ENCODE measurements around the gene DNAH10. TPM values are rescaled to one million over a fixed set of nuclear protein-coding genes. Genes with fewer than 3 reads are reported as not detected.

The DNAH10 gene
- total RNA-seq, 1 donor from 2014 or later = 1.2 TPM

DNA sequence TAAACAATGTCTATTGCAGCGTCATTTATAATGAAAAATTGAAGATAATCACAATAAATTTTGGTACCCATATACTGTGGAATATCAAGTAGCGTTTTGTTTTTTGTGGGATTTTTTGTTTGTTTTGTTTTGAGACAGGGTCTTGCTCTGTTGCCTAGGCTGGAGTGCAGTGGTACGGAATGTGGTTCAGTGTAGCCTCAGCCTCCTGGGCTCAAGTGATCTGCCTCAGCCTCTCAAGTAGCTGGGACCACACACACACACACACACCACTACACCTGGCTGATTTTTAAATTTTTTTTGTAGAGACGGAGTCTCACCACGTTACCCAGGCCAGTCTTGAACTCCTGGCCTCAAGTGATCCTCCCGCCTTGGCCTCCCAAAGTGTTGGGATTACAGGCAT, 217.5 kb downstream of the DNAH10 start:
- TF ChIP-seq, protein P1, sequence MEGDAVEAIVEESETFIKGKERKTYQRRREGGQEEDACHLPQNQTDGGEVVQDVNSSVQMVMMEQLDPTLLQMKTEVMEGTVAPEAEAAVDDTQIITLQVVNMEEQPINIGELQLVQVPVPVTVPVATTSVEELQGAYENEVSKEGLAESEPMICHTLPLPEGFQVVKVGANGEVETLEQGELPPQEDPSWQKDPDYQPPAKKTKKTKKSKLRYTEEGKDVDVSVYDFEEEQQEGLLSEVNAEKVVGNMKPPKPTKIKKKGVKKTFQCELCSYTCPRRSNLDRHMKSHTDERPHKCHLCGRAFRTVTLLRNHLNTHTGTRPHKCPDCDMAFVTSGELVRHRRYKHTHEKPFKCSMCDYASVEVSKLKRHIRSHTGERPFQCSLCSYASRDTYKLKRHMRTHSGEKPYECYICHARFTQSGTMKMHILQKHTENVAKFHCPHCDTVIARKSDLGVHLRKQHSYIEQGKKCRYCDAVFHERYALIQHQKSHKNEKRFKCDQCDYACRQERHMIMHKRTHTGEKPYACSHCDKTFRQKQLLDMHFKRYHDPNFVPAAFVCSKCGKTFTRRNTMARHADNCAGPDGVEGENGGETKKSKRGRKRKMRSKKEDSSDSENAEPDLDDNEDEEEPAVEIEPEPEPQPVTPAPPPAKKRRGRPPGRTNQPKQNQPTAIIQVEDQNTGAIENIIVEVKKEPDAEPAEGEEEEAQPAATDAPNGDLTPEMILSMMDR (IDR thresholded peaks at IDR 0.05) = no peak
- H3K4me3 Mint-ChIP-seq (ENCODE audit: unreplicated experiment) = no peak overlapping the region
- H3K9me3 Mint-ChIP-seq (ENCODE audit: low read depth) = no peaks in the 10 kb centered on the region
- H3K4me1 Mint-ChIP-seq (ENCODE audit: low read depth) = peaks cover 23% of the 10 kb centered on the region
- no peak overlapping the region for H3K27ac Mint-ChIP-seq (ENCODE audit: unreplicated experiment)
- H3K36me3 Mint-ChIP-seq (ENCODE audit: low read depth) = peaks cover 8% of the 10 kb centered on the region
- H3K27me3 Mint-ChIP-seq (ENCODE audit: low read depth) = no peaks in the 10 kb centered on the region
- no peak for DNase-seq (ENCODE audit: low spot score)

DNA sequence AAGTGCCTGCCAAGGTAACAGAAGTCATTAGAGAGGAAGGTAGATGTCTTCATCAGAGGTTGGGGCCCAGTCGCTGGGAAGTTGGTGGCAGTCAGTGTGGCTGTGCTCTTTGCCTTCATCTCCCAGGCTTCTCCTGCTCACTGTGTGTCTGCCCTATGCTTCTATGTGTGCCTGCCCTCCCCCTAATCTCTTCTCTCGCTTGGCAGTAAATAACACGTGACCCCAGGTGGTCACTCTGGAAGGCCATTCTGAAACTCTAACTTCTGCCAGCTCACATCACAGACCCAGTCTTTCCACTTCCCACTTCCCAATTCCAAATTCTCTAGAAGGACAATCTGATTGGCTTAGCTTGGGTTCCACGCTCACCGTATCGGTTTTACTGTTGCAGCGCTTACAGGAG, 220.2 kb downstream of the DNAH10 start:
- no peaks in the 10 kb centered on the region for H3K27me3 Mint-ChIP-seq (ENCODE audit: low read depth)
- H3K36me3 Mint-ChIP-seq (ENCODE audit: low read depth) = peaks cover 3% of the 10 kb centered on the region
- TF ChIP-seq, protein P1 (IDR thresholded peaks at IDR 0.05) = no peak
- H3K4me3 Mint-ChIP-seq (ENCODE audit: unreplicated experiment) = no peak overlapping the region
- H3K4me1 Mint-ChIP-seq (ENCODE audit: low read depth) = peaks cover 29% of the 10 kb centered on the region
- no peak for DNase-seq (ENCODE audit: low spot score)
- no peaks in the 10 kb centered on the region for H3K9me3 Mint-ChIP-seq (ENCODE audit: low read depth)
- no peak overlapping the region for H3K27ac Mint-ChIP-seq (ENCODE audit: unreplicated experiment)

DNA sequence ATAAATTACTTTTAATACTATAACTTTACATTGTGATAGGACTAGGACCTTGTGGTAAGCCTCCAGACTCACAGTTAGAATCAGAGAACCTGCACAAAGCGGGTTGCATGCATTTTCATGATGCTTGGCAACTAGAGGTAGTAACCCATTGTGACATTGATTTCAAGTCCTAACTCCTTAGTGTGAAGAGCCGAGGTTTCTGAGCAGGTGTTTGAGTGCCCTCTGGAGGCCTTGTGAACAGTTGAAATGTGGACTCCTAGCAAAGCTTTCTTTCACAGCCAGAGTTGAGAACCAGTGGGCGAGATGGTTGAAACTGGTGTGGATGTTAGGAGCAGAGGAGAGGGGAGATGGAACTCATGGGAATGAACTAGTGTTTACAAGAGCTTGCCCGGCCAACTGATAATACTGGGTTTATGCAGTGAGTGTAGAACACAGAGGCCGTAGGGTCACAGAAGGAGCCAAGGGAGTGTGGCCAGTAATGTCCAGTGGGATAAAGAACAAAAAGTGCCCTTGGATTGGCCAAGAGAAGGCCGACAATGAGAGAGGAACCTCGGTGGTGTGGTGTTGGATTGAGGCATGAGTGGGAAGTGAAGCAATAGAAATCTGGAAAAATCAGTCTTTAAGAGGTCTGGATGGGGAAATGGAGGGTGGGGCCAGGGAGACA, 221.9 kb downstream of the DNAH10 start:
- no peak overlapping the region for H3K27ac Mint-ChIP-seq (ENCODE audit: unreplicated experiment)
- no peak overlapping the region for H3K4me3 Mint-ChIP-seq (ENCODE audit: unreplicated experiment)
- H3K4me1 Mint-ChIP-seq (ENCODE audit: low read depth) = peaks cover 38% of the 10 kb centered on the region
- TF ChIP-seq, protein P1 (IDR thresholded peaks at IDR 0.05) = peak; percentile 83
- DNase-seq (ENCODE audit: low spot score) = no peak
- peaks cover 14% of the 10 kb centered on the region for H3K36me3 Mint-ChIP-seq (ENCODE audit: low read depth)
- no peaks in the 10 kb centered on the region for H3K9me3 Mint-ChIP-seq (ENCODE audit: low read depth)
- no peaks in the 10 kb centered on the region for H3K27me3 Mint-ChIP-seq (ENCODE audit: low read depth)

DNA sequence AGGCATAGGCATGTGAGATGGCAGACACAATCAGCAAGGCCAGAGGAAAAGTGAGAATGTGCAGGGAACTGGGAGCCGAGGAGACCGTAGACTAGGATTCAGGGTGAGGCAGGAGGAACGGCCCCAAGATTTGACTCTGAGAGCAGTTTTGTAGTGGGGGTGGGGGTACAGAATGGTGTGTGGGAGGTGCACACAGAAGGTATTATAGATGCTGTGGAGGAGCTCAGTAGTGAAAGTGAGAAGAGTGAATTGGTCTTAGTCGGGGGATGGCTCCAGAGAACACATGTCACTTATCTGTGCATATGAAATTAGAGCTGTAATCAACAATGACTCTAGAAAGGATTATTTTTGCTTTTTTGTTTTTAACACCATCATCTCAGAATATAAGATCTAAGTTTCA, 222.8 kb downstream of the DNAH10 start:
- H3K27ac Mint-ChIP-seq (ENCODE audit: unreplicated experiment) = peak overlapping the region; percentile 24
- DNase-seq (ENCODE audit: low spot score) = no peak
- no peak overlapping the region for H3K4me3 Mint-ChIP-seq (ENCODE audit: unreplicated experiment)
- no peaks in the 10 kb centered on the region for H3K9me3 Mint-ChIP-seq (ENCODE audit: low read depth)
- H3K27me3 Mint-ChIP-seq (ENCODE audit: low read depth) = no peaks in the 10 kb centered on the region
- peaks cover 43% of the 10 kb centered on the region for H3K4me1 Mint-ChIP-seq (ENCODE audit: low read depth)
- peaks cover 19% of the 10 kb centered on the region for H3K36me3 Mint-ChIP-seq (ENCODE audit: low read depth)
- TF ChIP-seq, protein P1 (IDR thresholded peaks at IDR 0.05) = no peak

Other genes with a start within 250 kb of the DNAH10 start
- 34.6 to 41.6 TPM (median 39.5 TPM) in 3 replicates for gene RILPL1, start 228.6 kb upstream of the DNAH10 start, total RNA-seq
- 336 to 386 TPM (median 340 TPM) in 3 replicates for gene TMED2, start 177.7 kb upstream of the DNAH10 start, total RNA-seq
- gene DDX55, start 160.2 kb upstream of the DNAH10 start, total RNA-seq = 12.8 to 18.4 TPM (median 16.8 TPM) in 3 replicates
- 37.4 to 59.5 TPM (median 39.5 TPM) in 3 replicates for gene EIF2B1, start 128.6 kb upstream of the DNAH10 start, total RNA-seq
- 27.5 to 32.9 TPM (median 28.8 TPM) in 3 replicates for gene GTF2H3, start 128.5 kb upstream of the DNAH10 start, total RNA-seq
- 8.6 to 16.1 TPM (median 9.1 TPM) in 3 replicates for gene TCTN2, start 91.2 kb upstream of the DNAH10 start, total RNA-seq
- 29.6 to 39.5 TPM (median 32.7 TPM) in 3 replicates for gene ATP6V0A2, start 49.9 kb upstream of the DNAH10 start, total RNA-seq
- 63.0 to 74.7 TPM (median 68.8 TPM) in 3 replicates for gene CCDC92, start 210.5 kb downstream of the DNAH10 start, total RNA-seq
- gene ZNF664, start 210.9 kb downstream of the DNAH10 start, total RNA-seq = 86.7 to 99.8 TPM (median 88.0 TPM) in 3 replicates